ENCODE results near the gene MPG. TPM values are rescaled to one million over a fixed set of nuclear protein-coding genes. Genes with fewer than 3 reads are reported as not detected.

The MPG gene
- total and polyA plus RNA-seq, 10 of the 15 experiments (the other 5 are each of a cell fraction or from before 2014, with no cell fraction given) = 0.32 to 193 (median 55.7) TPM

- TF ChIP-seq, protein P1, sequence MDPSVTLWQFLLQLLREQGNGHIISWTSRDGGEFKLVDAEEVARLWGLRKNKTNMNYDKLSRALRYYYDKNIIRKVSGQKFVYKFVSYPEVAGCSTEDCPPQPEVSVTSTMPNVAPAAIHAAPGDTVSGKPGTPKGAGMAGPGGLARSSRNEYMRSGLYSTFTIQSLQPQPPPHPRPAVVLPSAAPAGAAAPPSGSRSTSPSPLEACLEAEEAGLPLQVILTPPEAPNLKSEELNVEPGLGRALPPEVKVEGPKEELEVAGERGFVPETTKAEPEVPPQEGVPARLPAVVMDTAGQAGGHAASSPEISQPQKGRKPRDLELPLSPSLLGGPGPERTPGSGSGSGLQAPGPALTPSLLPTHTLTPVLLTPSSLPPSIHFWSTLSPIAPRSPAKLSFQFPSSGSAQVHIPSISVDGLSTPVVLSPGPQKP (IDR thresholded peaks at IDR 0.05; ENCODE audit: low read depth, low read length) = no peak
- peak; percentile 62 for TF ChIP-seq TCF12 (IDR thresholded peaks at IDR 0.05; ENCODE audit: low read depth, low read length)
- TF ChIP-seq LARP7 (IDR thresholded peaks at IDR 0.05) = no peak; the same call in 1 of the 2 replicates
- no peak for TF ChIP-seq ZZZ3 (IDR thresholded peaks at IDR 0.05; ENCODE audit: control insufficient read depth, insufficient read length, low read depth)
- no peak for TF ChIP-seq CREB1 (IDR thresholded peaks at IDR 0.05; ENCODE audit: low read depth)
- TF ChIP-seq ATF7 (IDR thresholded peaks at IDR 0.05; ENCODE audit: low read depth) = peak; percentile 75
- 0 out of 2 replicates have a peak, but pooled peaks have one; percentile 32 for TF ChIP-seq TBL1XR1 (IDR thresholded peaks at IDR 0.05; ENCODE audit: low read depth, low read length)
- peak; percentile 41; the same call in 1 of the 2 replicates for TF ChIP-seq HDGF (IDR thresholded peaks at IDR 0.05)
- 0 out of 2 replicates have a peak, but pooled peaks have one; percentile 13 for TF ChIP-seq MXI1 (IDR thresholded peaks at IDR 0.05; ENCODE audit: low read depth, low read length)
- TF ChIP-seq, protein P2, sequence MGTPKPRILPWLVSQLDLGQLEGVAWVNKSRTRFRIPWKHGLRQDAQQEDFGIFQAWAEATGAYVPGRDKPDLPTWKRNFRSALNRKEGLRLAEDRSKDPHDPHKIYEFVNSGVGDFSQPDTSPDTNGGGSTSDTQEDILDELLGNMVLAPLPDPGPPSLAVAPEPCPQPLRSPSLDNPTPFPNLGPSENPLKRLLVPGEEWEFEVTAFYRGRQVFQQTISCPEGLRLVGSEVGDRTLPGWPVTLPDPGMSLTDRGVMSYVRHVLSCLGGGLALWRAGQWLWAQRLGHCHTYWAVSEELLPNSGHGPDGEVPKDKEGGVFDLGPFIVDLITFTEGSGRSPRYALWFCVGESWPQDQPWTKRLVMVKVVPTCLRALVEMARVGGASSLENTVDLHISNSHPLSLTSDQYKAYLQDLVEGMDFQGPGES (IDR thresholded peaks at IDR 0.05) = no peak
- TF ChIP-seq PRDM15 (CRISPR knock-in tag; IDR thresholded peaks at IDR 0.05) = 0 out of 2 replicates have a peak, but pooled peaks have one; percentile 32
- no peak for TF ChIP-seq MEF2A (IDR thresholded peaks at IDR 0.05; ENCODE audit: insufficient read depth, low read depth, low read length)
- TF ChIP-seq RAD21 (IDR thresholded peaks at IDR 0.05; ENCODE audit: insufficient read depth, low read depth, low read length) = no peak
- TF ChIP-seq RELB (IDR thresholded peaks at IDR 0.05; ENCODE audit: low read depth) = peak; percentile 84
- TF ChIP-seq TCF3 (IDR thresholded peaks at IDR 0.05; ENCODE audit: borderline replicate concordance, insufficient read depth, low read depth, low read length) = peak; percentile 41; the same call in 1 of the 2 replicates
Measured at GRCh38 chr16:84718-85406, 6.8 kb downstream of the MPG start (continued).

All from GM12878 (cell line).